ENCODE results near the gene CSRP2.

Gene CSRP2

DNA sequence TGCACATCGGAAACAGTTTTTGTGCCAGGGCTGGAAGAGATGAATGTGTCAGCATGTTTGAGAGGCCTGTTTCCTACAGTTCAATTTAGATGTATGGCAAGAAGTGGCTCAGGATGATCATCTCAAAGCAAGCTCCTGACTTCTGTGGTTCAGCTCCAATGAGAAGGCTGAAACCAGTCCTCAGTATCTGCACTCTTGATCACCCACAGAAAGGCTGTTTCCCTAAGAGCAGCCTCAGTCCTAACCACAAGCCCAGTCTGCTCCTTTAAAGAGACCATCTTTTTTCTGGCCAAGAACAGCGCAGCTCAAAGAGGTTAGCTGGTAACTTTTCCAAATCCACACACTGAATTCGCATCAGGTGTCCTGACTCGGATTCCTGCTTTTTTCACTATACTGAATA, 19.2 kb downstream of the CSRP2 start:
- no peak for DNase-seq

DNA sequence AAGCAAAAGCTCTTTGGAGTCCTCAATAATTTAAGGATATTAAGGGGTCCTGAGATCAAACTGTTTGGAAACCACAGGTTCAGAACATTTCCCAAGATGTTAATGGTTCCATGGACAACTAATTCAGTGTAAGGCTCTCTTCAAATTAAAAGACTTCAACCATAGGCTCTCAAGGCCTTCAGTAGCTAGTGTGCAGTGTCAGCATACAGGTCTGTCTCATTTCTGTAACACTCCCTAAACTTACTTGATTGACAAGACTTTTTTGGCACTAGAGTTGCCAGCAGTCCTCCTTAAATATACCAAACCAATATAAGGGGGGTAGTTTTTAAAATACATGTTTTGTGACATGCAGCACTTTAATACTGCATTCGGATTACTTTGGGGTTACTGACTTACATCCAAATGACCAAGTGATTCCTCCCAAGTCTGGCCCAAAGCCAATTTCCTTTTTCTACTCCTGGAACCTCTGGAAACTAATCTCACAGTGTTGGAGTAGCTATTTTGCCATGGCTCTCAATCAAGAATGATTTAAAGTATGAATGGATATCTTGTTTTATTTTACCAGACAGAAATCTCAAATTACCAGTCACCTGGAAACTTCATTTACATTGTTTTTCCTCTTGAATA, 22.7 kb downstream of the CSRP2 start:
- no peak for DNase-seq

DNA sequence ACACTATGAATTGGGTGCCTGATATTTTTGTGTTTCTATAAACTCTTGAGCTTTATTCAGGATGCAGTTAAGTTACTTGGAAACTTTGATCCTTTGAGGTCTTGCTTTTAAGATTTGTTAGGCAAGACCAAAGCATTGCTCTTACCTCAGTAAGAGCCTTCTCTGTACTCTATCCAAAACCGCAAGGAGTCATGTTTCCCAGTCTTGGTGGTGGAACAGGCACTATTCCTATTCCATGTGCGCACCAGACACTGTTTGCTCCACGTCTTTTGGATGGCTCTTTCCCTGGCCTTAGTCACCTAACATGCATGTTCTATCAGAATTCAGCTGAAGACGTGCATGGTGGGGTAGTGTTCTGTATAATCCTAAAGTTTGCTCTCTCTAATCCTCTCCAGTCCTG, 23.5 kb downstream of the CSRP2 start:
- DNase-seq = no peak

DNA sequence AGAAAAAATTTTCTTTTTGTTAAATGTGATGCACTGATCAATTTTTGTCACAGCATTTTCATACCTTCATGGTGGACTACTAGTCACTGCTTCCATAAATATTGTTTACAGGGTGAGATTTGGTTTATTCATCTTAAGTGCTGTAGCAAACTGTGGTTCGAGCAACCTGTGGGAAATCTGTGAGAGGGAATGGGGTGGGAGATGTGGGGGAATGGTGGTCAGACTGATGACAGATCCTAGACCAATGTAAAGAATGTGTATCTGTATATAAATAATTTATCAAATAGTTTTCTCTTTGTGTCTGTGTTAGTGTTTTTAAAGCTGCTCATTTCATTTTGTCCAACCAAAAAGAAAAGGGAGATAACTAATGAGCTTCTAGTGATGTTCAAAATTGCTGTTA, 26.7 kb downstream of the CSRP2 start:
- no peak for DNase-seq

DNA sequence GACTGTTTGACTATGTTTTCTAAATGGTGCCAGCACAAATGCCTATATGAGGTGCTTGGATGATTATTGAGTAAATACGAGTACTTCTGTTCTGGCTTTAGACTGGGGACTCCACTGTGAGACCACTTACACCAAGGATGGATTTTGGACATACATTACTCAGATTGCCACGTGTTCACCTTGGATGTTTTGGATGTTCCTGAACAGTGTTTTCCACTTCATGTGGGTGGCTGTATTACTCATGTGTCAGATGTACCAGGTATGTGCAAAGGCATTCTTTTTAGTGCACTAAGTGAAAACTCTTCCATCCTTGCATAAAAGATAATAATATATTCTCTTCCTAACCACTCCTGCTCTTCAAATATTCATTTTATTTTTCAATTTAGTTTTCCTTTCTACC, 30.7 kb downstream of the CSRP2 start:
- DNase-seq = no peak

DNA sequence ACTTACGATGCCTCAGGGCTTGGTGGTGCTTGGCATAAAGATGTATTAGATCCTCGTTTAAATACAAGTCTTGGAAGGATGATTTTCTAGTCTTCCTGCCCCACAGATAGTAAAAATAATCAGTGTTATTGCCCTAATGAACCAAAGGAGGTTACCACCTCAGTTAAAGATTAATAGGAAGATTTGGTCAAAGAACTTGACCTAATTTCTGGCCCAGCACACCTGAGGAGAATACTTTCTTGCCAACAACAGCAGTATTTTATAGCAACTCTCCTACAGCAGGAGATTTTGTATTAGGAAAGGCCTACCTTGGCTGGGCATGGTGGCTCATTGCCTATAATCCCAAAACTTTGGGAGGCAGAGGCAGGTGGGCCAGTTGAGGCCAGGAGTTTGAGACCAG, 31.6 kb downstream of the CSRP2 start:
- DNase-seq = no peak

DNA sequence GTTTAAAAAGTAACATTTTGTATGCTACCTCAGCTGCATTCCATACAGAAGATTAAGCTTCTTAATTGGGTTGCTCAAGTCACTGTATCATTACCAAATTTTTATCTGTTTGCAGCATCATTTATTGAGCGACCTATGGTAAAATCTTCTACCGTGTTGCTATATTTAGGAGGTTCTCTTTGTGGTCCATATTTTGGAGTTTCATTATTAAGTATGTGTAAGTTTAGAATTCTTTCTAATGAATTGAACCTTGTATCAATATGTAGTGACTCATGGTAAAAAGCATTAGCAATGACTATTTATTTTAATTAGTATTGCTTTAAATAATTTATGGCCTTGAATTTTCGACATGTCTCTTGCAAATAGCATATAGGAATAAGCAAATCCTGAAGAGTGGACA, 42.2 kb downstream of the CSRP2 start:
- no peak for DNase-seq

DNA sequence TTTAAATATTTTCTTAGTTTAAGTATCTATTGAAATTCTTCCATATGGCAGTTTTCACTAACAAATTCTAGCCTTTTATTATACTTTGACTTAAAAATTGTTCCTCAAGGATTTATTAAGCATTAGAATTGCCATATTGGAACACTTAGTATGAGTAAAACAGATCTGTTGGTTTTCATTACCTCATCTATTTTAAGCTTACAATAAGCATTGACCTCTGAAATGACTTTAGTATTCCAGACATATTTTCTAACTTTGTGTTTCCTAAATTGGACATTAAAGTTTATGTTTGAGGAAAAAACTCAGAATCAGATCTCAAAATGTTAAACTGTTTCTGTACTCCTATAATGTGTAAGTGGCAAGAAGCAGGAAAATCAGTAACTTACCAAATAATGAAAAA, 48.4 kb downstream of the CSRP2 start:
- DNase-seq = no peak

DNA sequence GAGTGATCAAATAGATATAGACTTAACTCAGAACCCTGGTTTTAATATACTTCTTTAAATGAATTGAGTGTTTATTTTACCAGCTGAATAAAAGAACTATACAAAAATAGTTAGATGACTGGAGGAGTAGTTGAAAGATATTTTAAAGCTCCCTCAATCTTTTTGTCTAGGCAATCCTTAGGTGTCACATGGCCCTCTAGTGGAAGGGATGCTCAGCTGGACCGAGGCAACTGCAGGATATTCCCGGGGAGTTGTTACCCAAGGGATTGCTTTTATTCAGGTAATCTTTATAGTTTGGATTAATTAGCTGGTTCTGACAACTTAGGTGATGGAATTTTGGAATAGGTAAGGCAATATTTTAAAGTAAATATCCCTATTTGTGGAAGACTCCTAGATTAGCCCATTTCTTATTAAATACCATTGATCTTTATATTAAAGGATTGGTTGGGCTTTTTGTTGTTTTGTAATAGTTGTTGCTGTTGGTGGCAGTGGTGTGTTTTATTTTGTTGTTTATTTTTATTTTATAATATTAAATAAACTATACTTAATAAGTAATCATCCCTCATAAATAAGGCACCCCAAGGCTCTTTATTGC, 57.8 kb downstream of the CSRP2 start:
- no peak for DNase-seq

DNA sequence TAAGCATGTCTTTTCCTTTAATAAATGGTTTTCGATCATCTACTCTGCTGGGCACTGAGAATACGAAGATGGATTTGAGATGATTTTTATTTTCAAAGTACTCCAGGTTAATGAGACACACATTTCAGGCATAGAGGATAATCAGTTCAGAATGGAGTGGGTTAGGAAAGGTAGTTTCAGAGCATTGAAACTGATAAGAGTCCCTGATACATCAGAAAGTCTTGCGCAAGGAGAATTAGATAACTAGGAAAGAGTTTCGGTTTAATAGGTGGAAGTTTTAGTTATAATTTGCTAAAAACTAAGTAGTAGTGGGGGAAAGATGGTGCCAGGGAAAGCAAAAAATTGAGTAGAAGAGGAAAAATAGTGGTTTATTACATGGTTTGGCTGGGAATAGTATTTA, 64.8 kb downstream of the CSRP2 start:
- no peak for DNase-seq

DNA sequence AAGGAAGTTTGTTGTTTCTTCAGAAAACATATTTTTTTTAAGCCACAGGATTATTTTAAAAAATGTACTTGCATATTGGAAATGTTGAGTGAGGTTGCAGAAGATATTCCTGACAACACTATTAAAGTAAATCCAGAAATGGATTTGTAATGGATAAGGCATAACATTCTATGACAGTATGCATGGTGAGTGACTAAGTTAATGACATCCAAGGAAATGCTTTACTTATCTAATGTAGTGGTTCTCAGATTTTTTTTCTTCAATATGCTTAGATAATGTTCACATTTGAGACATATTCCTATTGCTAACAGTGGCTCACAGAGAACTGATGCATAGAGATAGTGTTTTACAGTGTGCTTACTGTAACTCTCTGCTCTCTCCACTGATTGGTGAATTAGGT, 65.6 kb downstream of the CSRP2 start:
- no peak for DNase-seq

DNA sequence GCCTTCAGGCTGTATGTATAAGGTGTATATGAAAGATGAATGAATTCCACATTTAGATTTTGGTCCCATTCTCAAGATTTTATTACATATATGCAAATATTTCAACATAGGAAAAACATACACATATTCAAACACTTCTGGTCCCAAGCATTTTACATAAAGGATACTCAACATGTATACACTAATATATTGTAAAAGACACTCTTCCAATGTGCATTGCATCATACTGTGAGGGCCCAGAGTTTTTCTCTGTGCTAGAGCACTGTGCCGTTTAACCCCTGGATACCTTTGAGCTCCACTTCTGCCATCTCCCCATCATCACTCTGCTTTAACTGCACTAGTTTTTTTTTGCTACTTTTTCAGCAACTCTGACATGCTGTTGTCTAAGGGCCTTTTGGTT, 66.8 kb downstream of the CSRP2 start:
- no peak for DNase-seq

DNA sequence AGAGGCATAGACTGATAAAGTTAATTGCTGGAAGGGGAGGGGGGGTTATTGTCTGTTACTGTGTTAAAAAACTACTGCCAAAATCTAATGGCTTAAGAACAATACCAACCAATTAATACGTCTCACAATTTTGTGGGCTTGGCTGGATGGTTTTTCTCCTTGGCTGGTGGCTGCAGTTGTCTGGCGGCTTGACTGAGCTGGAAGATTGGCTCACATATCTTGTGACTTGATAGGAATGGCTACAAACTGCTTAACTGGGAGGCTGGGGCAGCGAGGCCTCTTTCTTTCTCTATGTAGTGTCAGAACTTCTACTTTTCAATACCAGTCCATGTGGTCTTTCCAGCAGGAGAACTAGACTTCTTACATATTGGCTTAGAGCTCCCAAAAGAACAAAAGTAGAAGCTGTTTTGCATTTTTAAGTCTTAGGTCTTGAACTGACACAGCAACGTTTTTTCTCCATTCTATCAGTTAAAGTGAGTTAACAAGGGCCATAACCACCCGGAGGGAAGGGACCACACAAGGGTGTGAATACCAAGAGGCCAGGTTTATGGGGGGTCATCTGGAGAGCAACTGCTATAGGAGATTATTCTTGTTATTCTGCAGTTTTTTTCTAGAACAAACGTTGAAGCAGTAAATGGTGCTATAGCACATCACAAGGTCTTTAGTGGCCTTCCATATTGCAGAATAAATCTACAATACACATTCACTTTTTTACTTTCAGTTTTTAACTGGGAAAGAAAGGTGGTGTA, 68.0 kb downstream of the CSRP2 start:
- no peak for DNase-seq
